NCI-H1048 (cell line): ENCODE data around the gene GAREM1.
A peak's percentile ranks its signal among the peaks of the same experiment; 100 is the strongest.
"Not testable (repeated sequence)": the region's sequence is repeated elsewhere in the genome, so short reads cannot be mapped to it uniquely, and the experiment has no call there.

Experiments used
- DNase-seq: peaks from one replicate; lab custom pipeline; 2025; lab: John Stamatoyannopoulos, UW

GAREM1 gene

DNA sequence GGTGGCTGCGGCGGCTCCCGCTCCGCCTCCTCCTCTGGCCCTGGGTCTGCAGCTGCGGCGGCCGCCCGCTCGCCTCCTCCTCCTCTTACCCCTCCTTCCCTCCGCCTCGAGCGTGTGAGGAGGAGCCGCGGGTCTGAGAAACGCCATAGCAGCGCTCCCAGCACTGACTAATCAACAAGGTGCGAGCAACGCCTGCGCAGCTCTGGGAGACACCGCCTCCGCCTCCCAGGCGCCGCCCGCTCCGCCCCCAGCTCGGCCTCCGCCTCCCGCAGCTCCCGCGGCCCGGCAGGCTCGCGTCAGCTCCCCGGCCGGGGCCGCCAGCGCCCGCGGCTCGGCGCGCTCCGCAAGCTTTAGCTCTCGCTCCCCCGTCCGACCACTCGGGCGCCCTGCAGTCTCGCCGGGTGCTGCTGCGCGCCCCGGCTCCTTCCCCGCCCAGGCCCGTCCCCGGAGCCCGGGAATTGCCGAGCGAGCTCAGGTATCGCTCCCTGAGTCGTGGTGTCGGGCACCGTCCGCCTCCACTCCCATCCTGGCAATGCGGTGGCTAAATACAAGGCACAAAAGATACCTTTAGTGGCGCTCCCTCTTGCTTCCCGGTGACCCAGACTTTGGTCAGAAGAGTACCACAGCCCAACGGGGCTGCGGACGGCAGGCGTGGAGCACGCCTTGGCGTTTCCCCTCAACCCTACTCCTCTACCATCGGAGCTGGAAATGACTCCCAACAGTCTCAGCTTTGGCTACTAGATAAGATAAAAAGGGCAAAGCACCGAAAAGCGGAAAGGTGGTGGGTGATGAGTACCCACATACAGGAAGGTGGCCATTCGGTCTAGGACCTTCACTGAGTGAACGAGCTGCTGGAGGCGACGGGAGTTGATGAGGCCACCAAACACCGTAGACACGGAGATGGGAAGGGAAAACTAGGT, at the start of gene GAREM1:
Gene GAREM1 (minus strand): TSS at position 169 of the 920 bp plus-strand sequence. CDS start 454 bp downstream, outside the sequence.
- peak; percentile 80 for DNase-seq

DNA sequence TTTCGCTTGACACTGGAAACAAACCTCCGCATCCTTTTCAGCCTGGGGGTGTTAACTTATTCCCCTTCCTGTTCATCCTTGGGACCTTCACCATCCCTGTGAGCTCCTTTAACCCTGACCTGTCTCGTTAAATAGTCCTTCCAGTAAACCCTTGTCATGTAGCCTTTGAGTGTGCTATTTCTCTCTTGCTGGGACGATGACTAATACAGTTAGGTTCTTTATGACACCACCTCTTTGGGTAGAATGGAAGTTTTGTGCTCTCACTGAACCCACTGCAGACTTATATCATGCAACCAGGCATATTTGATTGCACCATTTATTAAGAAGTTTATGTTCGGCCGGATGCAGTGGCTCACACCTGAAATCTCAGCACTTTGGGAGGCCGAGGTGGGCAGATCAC, 40.5 kb upstream of the GAREM1 start:
- no peak for DNase-seq

DNA sequence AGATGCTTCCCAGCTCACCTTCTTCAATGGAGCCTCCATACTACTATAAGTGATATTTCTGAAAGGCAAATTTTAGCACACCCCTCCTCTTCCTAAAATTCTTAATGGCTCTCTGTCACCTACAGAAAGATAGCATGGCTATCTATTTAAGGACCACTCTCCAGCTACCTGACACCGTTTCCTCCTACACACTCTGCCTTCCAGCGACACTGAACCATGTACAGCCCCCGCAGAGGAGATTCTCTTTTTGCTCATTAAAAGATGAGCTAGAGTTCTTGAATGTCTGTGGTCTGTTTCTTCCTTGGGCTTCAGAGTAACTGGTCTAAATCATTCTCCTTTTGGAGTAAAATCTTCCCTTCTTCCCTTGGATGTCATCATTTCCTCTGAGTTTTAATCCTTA, 38.4 kb upstream of the GAREM1 start:
- DNase-seq, result no peak

DNA sequence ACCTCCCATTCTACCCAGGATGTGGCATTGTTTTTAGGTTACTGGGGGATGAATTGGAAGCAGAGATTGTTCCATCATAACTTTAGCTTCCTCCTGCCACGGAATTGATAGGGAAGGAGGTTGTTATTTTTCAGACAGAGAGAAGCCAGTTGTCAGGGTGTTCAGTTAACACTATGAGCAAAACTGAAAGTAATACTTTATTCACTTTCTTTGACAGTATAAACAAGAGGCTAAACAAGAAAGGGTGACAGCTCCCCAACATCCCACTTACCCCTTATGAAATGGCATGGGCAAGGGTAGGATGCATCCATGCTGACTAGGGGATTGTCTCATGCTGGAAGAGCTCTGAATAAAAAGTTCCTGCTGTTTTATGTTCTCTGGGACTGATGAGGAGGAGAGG, 36.4 kb upstream of the GAREM1 start:
- DNase-seq, result no peak

DNA sequence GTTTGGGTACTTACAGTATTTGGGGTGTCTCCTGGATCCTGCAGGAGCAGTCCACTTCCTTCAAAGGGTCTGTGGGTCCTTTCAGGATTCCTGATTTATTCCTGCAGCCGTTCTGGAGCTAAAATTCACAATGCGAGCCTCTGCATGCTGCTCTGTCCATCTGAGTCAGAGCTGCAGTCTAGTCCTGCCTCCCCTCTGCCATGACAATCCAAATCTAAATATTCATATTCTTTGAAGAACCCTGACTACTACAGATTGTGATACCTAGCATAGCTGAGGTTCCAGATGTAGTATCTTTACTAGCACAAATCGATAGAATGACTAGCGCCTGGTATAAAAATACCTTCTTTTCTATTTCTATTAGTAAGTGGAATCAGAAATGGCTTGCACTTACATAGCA, 31.3 kb upstream of the GAREM1 start:
- no peak for DNase-seq

DNA sequence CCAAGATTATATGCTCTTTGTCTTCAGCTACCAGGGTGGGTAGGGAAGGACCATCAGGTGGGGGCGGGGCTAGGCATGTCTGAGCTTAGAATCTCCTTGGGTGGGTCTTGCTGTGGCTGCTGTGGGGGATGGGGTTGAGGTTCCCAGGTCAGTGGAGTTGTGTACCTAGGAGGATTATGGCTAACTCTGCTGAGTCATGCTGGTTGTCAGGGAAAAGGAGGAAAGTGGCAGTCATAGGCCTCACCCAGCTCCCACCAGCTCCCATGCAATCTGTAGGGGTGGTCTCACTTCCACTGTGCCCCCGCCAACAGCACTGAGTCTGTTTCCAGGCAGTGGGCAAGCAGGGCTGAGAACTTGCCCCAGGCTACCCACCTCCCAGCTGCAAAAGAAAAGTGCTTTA, 30.6 kb upstream of the GAREM1 start:
- not testable (repeated sequence) for DNase-seq

DNA sequence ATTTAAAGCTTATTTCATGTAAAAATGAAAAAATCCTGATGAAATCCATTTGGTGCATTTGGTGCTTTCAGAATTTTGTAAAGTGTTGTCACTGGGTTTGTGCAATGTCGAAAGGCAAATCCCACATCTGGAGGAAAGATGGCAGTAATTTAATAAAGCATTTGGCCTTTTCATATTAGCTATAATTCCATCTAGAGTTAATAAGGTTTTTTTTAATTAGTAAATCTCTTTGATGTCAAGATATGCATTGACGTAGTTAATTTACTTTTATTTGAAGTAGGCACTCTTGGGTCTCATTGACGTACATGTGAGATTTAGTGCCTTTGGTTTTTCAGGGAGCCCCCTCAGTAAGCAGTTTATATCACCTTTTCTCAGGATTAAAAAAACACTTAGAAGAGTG, 12.3 kb upstream of the GAREM1 start:
- DNase-seq, result no peak

DNA sequence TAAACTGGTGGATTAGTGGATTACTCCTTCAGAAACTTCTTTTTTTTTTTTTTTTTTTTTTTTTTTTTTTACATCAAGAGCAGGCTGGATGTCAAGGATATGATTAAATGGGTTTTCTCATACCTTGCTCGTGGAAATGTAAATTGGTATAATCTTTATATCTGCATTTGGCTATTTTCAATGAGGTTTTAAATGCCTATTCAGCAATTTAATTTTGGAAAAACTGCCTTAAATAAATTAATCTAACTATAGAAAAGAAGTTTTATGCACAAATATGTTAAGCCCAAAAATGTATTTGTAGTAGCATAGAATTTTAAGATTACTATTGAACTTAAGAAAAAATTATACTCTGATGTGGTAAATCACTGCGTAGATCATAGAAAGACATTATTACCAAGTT, 11.4 kb upstream of the GAREM1 start:
- no peak for DNase-seq

DNA sequence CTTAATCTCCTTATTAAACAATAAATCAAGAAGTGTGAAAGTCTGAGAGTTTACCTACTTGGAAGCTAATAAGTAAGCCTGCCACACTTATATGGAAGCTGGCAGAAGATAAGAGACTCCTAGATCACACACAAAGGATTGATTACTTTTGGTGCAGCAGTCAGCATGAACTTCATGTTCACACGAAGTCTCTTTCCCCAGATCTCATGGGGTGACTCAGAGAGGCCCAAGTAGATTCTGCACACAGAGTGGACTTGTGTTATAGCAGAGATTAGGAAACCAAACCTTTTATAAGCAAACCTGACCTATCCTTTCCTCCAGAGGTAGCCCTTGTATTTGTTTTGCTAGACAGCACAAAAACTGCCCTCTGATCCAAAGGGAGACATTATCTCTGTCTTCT, 9.9 kb upstream of the GAREM1 start:
- DNase-seq, result no peak

DNA sequence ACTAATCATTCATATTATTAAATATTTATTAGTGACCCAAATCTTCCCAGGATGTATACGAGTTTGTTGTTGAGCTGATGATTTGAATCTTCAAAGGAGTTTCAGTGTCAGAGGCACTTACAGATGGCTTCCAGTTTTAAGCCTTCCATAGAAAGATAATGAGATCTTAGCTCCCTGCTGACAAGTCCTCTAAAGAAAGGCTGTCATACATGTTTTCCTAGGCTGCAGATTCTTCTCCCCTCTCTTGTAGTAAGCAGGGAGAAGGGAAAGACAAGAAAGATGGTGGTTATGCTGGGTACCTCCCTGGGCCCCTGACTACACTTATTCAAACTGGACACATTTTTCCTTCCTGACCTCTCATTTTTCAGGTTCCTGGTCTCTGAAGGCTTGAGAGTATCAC, 8.1 kb upstream of the GAREM1 start:
- DNase-seq, result no peak

DNA sequence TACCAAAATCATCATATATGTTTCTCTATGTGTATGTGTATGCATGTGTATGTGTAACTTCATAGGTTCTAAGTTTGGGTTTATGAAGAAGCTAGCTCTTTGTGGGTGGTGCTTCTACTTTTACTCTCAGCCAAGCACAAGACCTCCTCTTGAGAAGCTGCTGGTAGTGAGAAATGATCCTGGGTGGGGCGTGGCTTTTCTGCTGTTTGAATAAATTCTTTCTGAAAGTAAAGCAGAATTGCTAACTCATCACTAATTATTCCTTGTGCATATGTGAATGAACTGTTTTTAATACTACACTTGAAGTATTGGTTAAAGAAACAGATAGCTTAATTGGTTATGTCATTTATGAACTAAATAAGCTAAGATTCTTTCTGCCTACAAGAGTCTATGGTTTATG, 7.6 kb upstream of the GAREM1 start:
- DNase-seq, result no peak

DNA sequence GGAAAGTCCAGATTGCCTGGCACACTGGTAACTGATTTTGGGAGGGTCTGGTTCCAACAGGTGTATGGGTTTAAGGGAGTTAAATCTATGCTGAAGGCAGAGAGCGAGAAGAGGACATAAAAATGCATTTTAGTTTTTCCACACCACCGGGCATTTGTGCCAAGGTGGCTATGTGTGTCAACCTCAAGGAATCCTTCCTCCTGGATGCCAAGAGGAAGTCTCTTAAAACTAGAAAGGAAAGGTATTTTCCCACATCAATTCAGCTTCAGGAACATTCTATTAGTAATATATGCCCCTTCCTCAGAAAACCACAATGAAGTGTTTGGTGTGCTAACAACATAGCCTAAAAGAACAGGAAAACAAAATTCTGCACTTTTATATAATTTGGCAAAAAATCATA, 5.4 kb upstream of the GAREM1 start:
- no peak for DNase-seq

DNA sequence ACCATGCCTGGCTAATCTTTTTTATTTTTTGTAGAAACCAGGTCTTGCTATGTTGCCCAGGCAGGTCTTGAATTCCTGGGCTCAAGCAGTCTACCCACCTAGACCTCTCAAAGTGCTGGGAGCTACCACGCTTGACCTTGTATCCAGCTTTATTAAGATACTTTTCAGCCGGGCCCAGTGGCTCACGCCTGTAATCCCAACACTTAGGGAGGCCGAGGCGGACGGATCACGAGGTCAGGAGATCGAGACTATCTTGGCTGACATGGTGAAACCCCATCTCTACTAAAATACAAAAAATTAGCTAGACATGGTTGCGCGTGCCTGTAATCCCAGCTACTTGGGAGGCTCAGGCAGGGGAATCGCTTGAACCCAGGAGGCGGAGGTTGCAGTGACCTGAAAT, 4.4 kb upstream of the GAREM1 start:
- not testable (repeated sequence) for DNase-seq

DNA sequence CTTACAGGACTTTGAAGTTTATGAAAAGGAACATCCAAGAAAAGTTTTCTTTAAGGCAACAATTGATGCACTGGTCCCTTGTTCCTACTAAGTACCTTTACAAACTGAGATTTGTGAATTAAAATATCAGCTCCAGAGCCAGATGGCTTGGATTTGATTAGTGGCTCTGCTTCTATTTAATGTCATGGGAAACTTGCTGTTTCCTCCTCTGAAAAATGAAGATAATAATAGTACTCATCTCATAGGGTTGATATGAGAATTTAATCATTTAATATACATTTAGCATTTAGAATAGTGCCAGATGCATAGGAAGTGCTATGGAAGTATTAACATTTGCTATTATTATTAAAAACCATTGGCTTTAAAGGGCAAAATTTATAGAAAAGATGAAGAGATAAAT, 2.6 kb upstream of the GAREM1 start:
- DNase-seq, result no peak

DNA sequence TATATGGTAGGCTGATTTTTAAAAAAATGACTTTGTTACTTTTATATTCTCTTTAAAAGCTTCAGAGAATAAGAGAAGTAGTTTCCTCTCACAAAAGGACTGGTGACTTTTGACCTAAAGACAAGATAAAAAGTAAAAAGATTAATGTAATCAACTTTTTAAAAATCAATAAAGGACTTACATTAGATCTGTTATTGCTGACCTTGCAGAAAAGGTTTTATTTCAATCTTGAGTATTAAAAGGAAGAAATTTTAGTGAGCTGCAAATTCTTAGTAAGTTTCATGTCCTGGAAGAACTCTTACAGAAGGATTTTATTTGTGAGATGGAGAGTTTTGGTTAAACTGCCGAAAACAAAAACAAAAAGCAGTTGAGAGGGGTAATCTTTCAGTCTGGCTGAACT, 2.2 kb upstream of the GAREM1 start:
- no peak for DNase-seq

DNA sequence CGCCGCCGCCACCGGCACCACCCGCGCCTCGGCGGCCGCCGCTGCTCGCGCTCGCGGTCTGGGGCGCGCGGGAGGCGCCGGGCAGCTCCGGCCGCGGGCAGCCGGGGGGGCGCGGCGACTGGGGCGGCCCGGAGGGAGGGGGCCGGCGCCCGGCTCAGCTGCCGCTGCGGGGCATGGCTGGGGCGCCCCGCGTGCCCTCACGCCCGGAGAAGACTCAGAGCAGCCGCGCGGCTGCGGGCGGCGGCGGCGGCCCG, 295 bp downstream of the GAREM1 start:
- DNase-seq, result no peak

DNA sequence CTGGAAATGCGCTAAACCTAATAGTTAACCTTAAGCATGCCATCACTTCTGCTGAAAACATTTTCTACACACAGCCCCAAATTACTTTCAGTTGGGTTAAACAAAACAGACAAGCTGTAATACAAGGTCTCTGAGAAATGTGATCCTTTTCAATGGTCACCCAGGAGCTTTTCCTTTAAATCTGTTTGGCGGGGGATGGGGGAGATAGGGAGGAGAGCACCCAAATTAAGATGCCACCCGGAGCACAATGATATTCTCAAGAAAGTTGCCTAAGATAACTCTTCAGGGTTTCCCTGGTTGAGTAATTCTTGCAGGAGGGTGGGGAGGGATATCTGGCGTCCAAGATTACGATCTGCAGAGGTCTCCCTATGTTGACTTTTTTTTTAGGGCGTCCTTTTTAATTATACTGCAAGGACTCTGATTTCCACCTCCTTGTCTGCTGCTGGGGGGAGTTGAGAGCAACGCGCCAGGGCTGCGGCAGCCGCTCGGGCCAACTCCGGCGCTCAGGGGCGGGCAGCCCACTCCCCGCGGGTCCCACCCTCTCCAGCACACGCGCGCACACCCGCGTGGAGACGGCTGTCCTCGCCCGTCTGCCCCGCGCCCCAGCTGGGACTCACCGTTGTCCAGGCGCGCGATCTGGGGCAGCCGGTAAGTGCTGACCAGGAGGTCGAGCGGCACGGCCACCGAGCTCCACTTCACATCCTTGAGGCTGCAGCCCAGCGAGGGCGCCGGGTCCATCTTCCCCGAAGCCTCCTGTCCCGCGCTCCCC, 807 bp downstream of the GAREM1 start:
- no peak for DNase-seq

DNA sequence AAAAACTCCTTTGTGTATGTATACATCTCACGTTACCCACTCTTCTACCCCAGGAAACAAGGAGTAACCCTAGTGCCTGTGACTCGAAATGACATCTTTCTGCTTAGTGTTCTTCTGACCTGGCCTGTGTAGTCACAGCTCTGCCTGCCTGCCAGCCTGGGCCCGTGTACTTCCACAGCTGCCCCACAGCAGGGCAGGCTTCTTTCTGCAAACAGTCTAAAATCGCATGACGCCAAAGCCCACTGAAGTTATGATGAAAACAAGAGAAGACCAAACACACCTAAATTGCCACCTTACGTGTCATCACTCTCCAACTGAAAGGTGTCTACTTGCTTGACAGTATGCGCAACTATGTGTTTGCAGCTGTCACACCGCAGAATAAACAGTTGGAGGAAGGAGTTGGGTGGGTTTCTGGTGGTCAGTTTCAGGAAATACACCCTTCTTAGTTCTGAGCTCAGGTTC, 1.5 kb downstream of the GAREM1 start:
- DNase-seq, result no peak

DNA sequence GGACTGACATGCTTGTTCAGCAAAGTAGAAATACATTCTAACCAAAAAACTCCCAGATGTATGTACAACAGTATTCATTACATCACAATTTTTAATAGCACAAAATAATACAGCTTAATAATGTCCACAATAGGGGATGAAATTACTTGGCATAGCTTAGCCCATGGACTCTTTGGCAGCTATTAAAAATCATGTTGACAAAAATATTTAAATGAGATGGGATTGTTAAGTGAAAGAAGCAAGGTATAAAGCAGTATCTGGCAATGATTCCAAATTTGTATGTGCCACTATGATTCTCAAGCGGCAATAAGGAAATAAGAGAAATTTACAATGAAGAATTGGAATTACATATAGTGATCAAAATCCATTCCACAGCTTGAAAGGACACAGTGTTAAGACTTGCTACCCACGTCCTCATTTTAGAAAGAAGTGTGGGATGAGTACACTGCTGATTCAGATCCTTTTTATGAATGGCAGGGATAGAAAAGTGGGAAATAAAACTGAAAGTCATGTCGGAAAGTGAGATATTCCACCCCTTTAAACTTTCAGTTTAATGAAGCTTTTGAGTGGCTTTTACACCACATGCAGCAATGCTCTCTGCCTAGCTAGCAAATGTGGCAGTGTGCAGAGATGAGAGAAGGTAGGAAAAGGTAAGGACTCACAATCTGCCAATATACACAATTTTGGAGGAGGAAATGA, 2.4 kb downstream of the GAREM1 start:
- no peak for DNase-seq

DNA sequence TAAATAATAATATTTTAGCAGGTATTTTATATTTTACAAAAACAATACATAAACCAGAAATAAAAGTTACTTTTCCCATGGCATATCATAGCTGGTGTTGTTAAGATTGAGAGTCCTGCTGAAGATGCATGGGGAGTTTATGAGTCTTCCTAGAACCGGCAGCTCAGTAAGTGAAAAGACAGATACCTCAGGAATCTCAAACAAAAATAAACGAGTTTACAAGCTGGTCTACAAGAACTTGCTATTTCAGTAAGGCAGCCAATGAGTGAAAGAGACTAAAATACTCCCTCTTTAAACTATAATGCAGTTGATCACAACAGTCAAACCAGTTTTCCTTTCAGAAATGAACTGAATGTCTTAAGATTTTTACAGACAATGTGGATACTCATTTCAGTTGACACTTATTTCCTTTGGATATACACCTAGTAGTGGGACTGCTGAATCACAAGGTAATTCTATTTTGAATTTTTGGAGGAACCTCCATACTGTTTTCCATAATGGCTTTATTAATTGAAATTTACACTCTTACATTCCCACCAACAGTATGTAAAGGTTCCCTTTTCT, 8.9 kb downstream of the GAREM1 start:
- no peak for DNase-seq

DNA sequence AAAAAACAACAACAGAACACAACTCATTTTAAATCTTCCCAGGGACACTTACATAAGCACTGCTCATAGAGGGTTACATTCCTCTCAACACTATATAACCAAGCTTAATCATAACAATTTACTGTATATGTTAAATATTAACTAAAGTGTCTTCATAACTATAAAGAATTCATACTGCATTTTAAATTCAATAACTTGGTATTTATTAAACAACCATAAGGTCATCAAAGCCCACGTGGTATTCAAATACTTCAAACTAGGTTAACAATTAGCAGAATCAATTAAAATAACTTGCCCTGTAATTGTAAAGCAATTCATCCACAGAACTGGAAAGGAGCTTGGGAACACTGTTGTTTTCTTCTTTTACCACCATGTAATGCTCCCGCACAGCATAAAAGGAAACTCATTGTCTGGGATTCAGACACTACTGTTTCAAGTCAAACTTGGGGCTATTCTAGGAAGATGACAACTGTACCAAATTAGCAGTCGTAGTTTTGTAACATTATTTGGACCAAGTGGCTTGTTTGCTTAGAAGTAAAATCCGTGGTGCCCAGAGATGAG, 10.4 kb downstream of the GAREM1 start:
- no peak for DNase-seq
